Smooth muscle cell (in vitro differentiated cells): ENCODE data around the gene DPF3. TPM values are rescaled to one million over a fixed set of nuclear protein-coding genes. Genes with fewer than 3 reads are reported as not detected.

Experiments
- DNase-seq: peaks from one replicate; lab custom pipeline; 2025; ENCODE audit not compliant: unreplicated experiment; lab: John Stamatoyannopoulos, UW
- H2AFZ ChIP-seq: fragments of 200-600 bp; sonication (generic); 2 replicates; pipeline ENCODE4 v1.6.0; 2016; ENCODE audit warnings: antibody characterized with exemption, low read depth, mild to moderate bottlenecking
- H3F3A ChIP-seq: fragments of 200-600 bp; sonication (generic); 2 replicates; pipeline ENCODE4 v1.6.0; 2017; ENCODE audit warnings: antibody characterized with exemption, low read depth
- H3K27ac ChIP-seq: fragments of 200-600 bp; sonication (generic); 2 replicates; pipeline ENCODE4 v1.5.1; 2016; ENCODE audit warnings: low read depth, mild to moderate bottlenecking
- H3K27me3 ChIP-seq: fragments of 200-600 bp; sonication (generic); 2 replicates; pipeline ENCODE4 v1.6.1; 2016; ENCODE audit warnings: low read depth, mild to moderate bottlenecking
- H3K36me3 ChIP-seq: fragments of 200-600 bp; sonication (generic); 2 replicates; pipeline ENCODE4 v1.5.1; 2016; ENCODE audit warnings: low read depth
- H3K4me1 ChIP-seq: fragments of 200-600 bp; sonication (generic); 2 replicates; pipeline ENCODE4 v1.5.1; 2016; ENCODE audit warnings: low read depth
- H3K4me2 ChIP-seq: fragments of 200-600 bp; sonication (generic); 2 replicates; pipeline ENCODE4 v1.6.0; 2016; ENCODE audit warnings: mild to moderate bottlenecking
- H3K4me3 ChIP-seq: fragments of 200-600 bp; sonication (generic); 2 replicates; pipeline ENCODE4 v1.5.1; 2016; ENCODE audit warnings: mild to moderate bottlenecking
- H3K79me2 ChIP-seq: fragments of 200-600 bp; sonication (generic); 2 replicates; pipeline ENCODE4 v1.6.0; 2016; ENCODE audit warnings: low read depth, mild to moderate bottlenecking
- H3K9ac ChIP-seq: fragments of 200-600 bp; sonication (generic); 2 replicates; pipeline ENCODE4 v1.6.0; 2016; ENCODE audit warnings: low read depth
- H3K9me3 ChIP-seq: fragments of 200-600 bp; sonication (generic); replicated peaks from 2 replicates; pipeline ENCODE4 v1.5.1; 2016; ENCODE audit warnings: low read depth
- H4K20me1 ChIP-seq: fragments of 200-600 bp; sonication (generic); 2 replicates; pipeline ENCODE4 v1.6.0; 2016; ENCODE audit warnings: low read depth
- CTCF ChIP-seq: fragments of 200-600 bp; sonication (generic); IDR thresholded peaks from 2 replicates; pipeline ENCODE4 v1.5.1; 2017; ENCODE audit warnings: borderline replicate concordance, mild to moderate bottlenecking, antibody characterized with exemption; ENCODE audit not compliant: insufficient read depth, poor library complexity, severe bottlenecking
- WGBS: methylation state at CpG from one replicate; pipeline ENCODE4 v1.1.7; 2016; ENCODE audit warnings: low lambda C conversion rate; 5-methylcytosine and 5-hydroxymethylcytosine counted together
- polyA plus RNA-seq: library from polyadenylated mRNA; unstranded; fragments of >200 nt; fragmentation: Nextera tagmentation; extraction: Ambion mirVana; gene quantifications from 2 replicates; pipeline ENCODE4 v1.2.1, GENCODE V29; 2016
- total RNA-seq: library from RNA; depleted of rRNA; stranded (reverse); fragments of >200 nt; gene quantifications from 2 replicates; pipeline ENCODE4 v1.2.3, GENCODE V29; 2014

The DPF3 gene
- total and polyA plus RNA-seq, 2 experiments from 2014 or later = 4.9 to 12.6 TPM

GRCh38 chr14:72711936-72712335, 182.0 kb downstream of the DPF3 start:
- no peak overlapping the region for H3K9ac ChIP-seq
- H2AFZ ChIP-seq = no peak overlapping the region
- WGBS = 90% methylated on average over 12 of the region's 12 CpGs
- no peaks in the 10 kb centered on the region for H4K20me1 ChIP-seq
- no peak for DNase-seq
- no peak for TF ChIP-seq CTCF
- H3K79me2 ChIP-seq = no peaks in the 10 kb centered on the region
- H3F3A ChIP-seq = no peaks in the 10 kb centered on the region
- H3K4me2 ChIP-seq = no peak overlapping the region
- H3K4me1 ChIP-seq = peaks cover 6% of the 10 kb centered on the region
- no peak overlapping the region for H3K27ac ChIP-seq
- H3K27me3 ChIP-seq = no peaks in the 10 kb centered on the region
- H3K36me3 ChIP-seq = no peaks in the 10 kb centered on the region
- H3K4me3 ChIP-seq = no peak overlapping the region
- no peaks in the 10 kb centered on the region for H3K9me3 ChIP-seq

- no peak overlapping the region for H3K9ac ChIP-seq
- H3K36me3 ChIP-seq = no peaks in the 10 kb centered on the region
- no peak overlapping the region for H3K27ac ChIP-seq
- no peaks in the 10 kb centered on the region for H3K79me2 ChIP-seq
- no peak for DNase-seq
- H3K27me3 ChIP-seq = no peaks in the 10 kb centered on the region
- peaks cover 6% of the 10 kb centered on the region for H3K4me1 ChIP-seq
- no peak overlapping the region for H3K4me2 ChIP-seq
- H4K20me1 ChIP-seq = no peaks in the 10 kb centered on the region
- 94% methylated on average over 7 of the region's 7 CpGs for WGBS
- H3F3A ChIP-seq = no peaks in the 10 kb centered on the region
- no peak for TF ChIP-seq CTCF
- H3K9me3 ChIP-seq = no peaks in the 10 kb centered on the region
- H2AFZ ChIP-seq = no peak overlapping the region
- H3K4me3 ChIP-seq = no peak overlapping the region
These were observed 183.8 kb downstream of the DPF3 start for GRCh38 chr14:72709916-72710611.

GRCh38 chr14:72708708-72709475, 185.0 kb downstream of the DPF3 start:
- no peaks in the 10 kb centered on the region for H3F3A ChIP-seq
- peaks cover 6% of the 10 kb centered on the region for H3K4me1 ChIP-seq
- TF ChIP-seq CTCF = no peak
- no peak overlapping the region for H3K27ac ChIP-seq
- H2AFZ ChIP-seq = no peak overlapping the region
- no peaks in the 10 kb centered on the region for H3K9me3 ChIP-seq
- no peak for DNase-seq
- no peaks in the 10 kb centered on the region for H3K36me3 ChIP-seq
- H3K4me3 ChIP-seq = no peak overlapping the region
- WGBS = 71% methylated on average over 13 of the region's 13 CpGs
- no peaks in the 10 kb centered on the region for H4K20me1 ChIP-seq
- H3K27me3 ChIP-seq = no peaks in the 10 kb centered on the region
- no peak overlapping the region for H3K4me2 ChIP-seq
- no peaks in the 10 kb centered on the region for H3K79me2 ChIP-seq
- H3K9ac ChIP-seq = no peak overlapping the region

GRCh38 chr14:72708222-72708621, 185.7 kb downstream of the DPF3 start:
- Histone ChIP-seq H4K20me1 (no peaks in the 10 kb centered on the region), H3K9ac (no peak overlapping the region), H3K9me3 (no peaks in the 10 kb centered on the region), H3K36me3 (no peaks in the 10 kb centered on the region), H3K4me3 (no peak overlapping the region), H3K4me2 (no peak overlapping the region), H2AFZ (no peak overlapping the region), H3K4me1 (peaks cover 6% of the 10 kb centered on the region), H3K27ac (no peak overlapping the region), H3F3A (no peaks in the 10 kb centered on the region), H3K79me2 (no peaks in the 10 kb centered on the region), H3K27me3 (no peaks in the 10 kb centered on the region)
- 95% methylated on average over 12 of the region's 12 CpGs for WGBS
- no peak for DNase-seq
- no peak for TF ChIP-seq CTCF
